ENCODE results near the gene EIF2S1.
"Not testable (repeated sequence)": the region's sequence is repeated elsewhere in the genome, so short reads cannot be mapped to it uniquely, and the experiment has no call there.

The EIF2S1 gene

GRCh38 chr14:67413806-67414769, 54.0 kb downstream of the EIF2S1 start:
- no peak for FAIRE-seq

DNA sequence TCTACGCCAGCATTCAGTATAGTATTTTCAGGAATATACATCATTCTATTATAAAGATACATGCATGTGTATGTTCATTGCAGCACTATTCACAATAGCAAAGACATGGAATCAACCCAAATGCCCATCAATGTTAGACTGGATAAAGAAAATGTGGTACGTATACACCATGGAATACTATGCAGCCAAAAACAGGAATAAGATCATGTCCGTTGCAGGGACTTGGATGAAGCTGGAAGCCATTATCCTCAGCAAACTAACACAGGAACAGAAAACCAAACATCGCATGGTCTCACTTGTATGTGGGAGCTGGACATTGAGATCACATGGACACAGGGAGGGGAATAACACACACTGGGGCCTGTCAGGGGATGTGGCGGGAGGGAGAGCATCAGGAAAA, 55.5 kb downstream of the EIF2S1 start:
- not testable (repeated sequence) for FAIRE-seq

GRCh38 chr14:67416085-67416484, 56.0 kb downstream of the EIF2S1 start:
- no peak for FAIRE-seq

DNA sequence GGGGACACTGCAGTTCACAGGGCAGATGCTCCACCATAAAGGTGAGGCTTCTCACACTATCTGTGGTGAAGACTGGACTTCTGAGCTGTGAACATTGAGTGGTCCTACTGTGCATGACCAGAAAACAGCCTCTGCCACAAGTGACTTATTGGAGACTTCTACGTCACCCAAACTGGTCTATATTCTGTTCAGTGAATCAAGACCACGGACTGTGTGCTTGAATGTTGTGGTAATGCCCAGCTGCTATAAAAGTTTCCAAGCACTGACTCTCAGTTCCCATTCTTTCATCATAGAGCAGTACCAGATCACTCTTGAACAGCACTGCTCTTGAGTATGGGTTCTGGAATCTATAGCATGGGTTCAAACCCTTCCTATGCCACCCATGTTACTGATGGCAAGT, 56.7 kb downstream of the EIF2S1 start:
- no peak for FAIRE-seq

DNA sequence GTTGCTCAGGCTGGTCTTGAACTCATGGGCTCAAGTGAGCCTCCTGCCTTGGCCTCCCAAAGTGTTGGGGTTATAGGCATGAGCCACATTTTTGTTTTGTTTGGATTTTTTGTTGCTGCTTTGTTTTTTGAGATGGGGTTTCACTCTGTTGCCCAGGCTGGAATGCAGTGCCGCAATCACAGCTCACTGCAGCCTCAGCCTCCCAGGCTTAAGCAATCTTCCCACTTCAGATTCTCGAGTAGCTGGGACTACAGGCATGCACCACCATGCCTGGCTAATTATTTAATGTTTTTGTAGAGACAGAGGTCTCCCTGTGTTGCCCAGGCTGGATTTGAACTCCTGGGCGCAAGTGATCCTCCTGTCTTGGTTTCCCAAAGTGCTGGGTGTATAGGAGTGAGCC, 57.5 kb downstream of the EIF2S1 start:
- no peak for FAIRE-seq

DNA sequence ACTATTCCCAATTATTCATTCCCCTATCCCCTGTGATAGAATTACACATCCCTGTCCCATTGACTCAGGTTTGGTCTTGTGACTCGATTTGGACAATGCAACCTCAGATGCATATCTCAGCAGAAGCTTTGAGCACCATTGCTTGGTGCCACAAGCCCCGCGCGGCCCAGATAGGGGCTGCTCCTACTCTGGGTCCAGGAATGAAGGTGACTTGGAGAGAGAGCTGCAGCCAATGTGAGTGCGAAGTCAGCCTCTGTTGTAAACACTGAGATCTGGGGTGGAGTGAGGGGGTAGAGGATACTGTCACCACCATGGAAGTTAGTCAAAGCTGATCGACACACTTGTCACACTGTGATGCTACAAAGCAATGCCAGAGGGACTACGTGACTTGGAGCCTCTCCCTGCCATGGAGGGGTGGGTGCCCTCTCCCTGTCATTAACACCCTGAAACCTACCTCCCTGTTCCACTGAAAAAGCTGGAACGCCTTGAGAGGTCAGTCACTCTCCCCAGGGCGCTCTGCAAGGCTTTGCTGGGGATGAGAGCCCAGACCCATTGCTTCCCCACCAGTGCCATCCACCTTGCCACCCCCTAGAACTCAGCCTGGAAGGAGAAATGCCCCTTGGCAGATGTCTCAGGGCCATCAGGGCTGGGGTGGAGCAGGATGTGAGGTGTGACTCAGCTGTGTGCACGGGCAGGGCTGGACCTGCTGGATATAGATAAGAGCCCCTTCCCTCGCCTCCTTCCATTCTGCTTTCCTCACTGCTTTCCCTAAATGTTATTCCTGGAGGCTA, 58.5 kb downstream of the EIF2S1 start:
- no peak for FAIRE-seq

DNA sequence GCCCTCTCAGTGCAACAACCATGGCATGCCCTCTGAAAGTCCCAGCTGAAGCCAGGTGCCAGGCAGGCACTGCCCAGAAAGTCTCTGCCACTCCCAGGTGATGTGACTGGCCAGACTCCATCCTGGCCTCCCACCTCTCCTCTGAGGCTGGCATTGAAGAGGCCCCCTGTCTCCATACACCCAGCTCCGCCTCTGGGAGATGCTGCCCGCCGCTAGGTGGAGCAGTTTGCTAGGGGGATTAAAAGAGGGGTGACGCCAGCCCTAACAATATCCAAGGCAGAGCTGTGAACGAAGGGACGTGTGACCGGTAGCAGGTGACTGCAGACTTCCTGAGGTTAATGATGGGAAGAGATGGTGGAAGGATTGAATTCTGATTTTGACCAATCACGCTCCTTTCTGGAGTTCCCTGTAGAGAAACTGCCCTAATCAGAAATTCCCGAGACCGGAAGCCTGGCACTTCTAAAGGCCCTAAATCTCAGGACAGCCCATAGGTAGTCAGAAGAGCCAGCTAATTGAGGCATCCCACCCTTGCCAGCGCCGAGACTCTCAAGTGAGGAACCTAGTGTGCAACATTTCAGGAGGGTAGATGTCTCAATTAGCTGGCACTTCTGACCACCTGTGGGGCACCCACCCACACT, 60.1 kb downstream of the EIF2S1 start:
- FAIRE-seq = no peak

DNA sequence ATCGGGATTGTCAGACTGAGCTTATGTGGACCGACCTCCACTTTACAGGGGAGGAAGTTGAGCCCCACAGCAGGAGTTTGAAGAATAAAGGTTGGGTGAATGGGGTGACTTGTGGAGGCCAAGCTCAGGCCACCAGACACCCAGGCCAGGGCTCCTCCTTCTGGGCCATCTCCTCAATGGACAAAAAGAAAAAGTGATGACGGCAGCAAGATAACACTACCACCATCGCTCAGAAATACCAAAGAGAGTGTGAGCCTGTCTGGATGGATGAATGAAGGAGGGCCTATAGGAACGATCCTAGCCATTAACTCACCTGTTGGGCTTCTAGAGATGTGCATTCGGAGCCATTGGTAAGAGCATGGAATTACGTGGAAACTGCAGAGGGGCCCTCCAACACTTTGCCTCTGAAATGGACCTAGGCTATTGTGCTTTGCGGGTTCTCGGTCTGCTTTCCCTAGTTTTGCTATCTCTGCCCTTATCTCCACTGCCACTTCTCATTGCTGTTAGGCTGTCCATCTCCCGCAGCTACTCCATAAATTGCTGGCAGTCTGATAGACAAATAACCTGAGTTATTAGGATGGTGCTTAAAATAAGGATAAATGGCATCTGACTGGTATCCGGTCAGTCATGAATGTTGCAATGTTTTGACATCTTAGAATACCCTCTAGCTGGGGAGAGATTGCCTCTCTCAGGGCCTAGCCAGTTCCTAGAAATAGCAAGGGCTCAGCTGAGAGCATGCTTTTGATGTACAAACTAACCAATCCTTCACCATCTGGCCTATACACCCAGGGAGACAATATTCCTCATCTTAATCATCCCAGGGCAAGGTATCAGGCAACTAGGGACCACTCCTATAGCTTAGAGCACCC, 61.5 kb downstream of the EIF2S1 start:
- FAIRE-seq = no peak

DNA sequence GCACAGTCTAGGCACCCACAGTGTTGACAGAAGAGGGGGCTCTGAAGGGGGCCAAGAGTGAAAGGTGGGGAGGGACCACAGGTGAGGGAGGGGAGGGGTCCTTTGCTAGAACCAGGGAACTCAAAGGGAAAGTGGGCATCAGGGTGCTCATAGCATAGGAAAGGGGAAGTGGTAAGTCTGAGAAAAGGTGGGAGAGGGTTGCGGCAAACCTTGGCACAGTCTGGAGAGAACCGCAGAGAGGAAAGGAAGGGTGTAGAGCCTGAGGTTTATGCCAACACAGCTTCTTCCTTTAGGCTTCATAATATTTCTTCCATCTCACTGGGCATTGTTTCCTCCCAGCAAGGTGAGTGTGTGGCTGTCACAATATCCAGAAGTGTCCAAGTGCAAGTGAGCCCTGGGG, 63.3 kb downstream of the EIF2S1 start:
- FAIRE-seq = no peak

DNA sequence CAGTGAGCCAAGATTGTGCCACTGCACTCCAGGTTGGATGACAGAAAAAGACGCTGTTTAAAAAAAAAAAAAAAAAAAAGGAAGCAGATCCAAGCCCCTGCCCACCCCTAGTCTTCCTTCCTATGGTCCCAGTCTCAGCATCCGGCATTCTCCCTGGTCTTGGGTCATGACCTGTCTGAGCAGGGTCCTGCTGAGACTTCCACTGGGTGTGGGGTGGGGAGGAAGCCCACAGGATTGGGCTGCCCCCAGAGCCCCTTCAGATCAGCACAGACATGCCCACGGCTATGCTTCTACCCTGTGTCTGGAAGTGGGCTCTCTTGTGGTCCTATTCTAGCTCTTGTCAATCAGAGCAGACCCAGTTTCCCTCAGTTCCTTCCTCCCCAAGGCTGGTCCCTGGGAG, 64.4 kb downstream of the EIF2S1 start:
- no peak for FAIRE-seq

DNA sequence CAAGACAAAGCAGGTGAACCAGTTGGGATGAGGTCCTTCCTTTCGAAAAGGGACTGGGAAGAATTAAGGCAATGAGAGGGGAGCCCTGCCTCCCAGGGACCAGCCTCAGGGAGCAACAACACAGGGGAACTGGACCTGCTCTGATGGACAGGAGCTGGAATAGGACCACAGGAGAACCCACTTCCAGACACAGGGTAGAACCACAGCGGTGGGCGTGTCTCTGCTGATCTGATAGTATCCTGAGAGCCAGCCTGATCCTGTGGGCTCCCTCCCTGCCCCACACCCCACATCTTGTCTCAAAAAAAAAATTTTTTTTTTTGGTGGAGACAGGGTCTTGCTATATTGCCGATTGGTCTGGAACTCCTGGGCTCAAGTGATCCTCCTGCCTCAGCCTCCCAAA, 65.5 kb downstream of the EIF2S1 start:
- FAIRE-seq = no peak

DNA sequence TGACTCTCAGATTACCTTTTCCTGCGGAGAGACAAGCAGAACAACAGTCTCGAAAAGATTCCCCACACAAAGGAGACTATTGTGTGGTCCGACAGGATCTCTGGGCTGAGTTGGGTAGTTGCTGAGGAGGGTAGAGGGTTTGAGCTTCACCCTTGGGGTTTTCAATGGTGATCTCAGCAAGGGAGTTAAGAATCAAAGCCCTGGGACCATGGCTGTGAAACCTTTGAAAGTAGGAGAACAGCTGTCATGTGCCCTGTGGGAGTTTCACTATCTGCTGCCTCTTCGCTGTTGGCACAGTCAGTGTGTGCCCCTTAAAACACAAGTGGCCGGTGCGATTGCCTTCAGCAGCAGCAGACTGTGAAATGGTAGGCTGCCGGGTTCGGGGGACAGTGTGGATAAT, 66.0 kb downstream of the EIF2S1 start:
- no peak for FAIRE-seq

DNA sequence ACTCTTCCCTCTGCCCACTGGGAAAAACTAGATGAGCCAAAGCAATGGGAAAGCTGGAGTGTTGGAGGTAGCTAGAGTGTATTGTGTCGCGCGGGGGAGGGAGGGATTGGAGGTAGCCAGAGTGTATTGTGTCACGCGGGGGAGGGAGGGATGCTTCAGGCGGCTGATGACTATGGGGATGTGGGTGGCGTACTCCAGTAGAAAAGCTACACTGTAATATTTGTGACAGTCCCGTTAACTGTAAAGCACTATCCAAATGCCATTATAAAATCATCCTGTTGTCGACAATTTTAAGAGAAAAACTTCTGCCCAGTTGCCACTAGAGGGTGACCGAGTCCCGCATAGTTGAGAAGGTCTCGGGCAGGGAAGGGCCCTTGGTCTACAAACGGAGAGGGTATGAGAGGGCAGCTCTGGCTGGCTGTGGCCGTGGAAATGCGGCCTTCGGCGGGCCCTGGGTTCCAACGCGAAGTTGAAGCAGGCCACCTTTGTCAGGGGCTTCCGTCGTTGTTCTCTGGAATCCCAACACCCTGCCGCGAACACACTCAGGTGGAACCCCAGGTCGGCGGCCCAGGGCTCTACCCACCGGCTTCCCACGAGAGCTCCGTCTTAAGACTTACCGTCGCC, 67.0 kb downstream of the EIF2S1 start:
- peak; percentile 40 for FAIRE-seq

- no peak for FAIRE-seq
These were observed 68.4 kb downstream of the EIF2S1 start for GRCh38 chr14:67428501-67429031.

DNA sequence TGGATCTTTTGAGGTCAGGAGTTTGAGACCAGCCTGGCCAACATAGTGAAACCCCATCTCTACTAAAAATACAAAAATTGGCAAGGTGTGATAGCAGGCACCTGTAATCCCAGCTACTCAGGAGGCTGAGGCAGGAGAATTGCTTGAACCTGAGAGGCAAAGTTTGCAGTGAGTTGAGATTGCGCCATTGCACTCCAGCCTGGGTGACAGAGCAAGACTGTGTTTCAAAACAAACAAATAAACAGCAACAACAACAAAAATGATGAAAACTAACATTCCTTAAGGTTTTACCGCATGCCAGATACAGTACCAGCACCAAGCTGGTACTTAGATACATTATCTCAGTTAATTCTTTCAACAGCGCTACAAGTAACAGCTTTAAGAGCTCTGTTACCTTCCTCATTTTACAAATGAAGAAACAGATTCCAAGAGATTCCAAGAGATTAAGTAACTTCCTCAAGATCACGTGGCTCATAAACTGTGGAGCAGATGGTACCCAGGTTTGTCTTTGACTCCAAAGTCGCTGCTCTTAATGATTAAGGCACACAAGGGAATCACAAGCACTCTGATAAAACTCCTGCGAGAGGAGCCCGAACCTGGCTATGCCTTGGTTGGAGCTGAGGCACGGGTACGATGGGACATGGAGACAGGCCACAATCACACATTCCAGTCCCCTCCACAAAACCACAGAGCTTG, 69.5 kb downstream of the EIF2S1 start:
- FAIRE-seq = no peak

GRCh38 chr14:67432050-67432564, 72.0 kb downstream of the EIF2S1 start:
- no peak for FAIRE-seq

- FAIRE-seq = no peak
These were observed 75.5 kb downstream of the EIF2S1 start for GRCh38 chr14:67435603-67436002.

Data from A204.1 (cell line).